Mesothelial cell of epicardium (in vitro differentiated cells): ENCODE results near the gene GBP1. TPM values are rescaled to one million over a fixed set of nuclear protein-coding genes. Genes with fewer than 3 reads are reported as not detected.
"Not testable (repeated sequence)": the region's sequence is repeated elsewhere in the genome, so short reads cannot be mapped to it uniquely, and the experiment has no call there.

Experiments
- DNase-seq, 2 experiments: peaks; one replicate each; pipeline ENCODE4 v3.0.0; 2021; ENCODE audit warnings: low spot score in 2 of 2; ENCODE audit not compliant: unreplicated experiment in 2 of 2
- H3K27ac Mint-ChIP-seq: 2 replicates; pipeline ENCODE4 v1.8.0; 2021; ENCODE audit warnings: mixed read lengths
- H3K27me3 Mint-ChIP-seq: 2 replicates; pipeline ENCODE4 v1.8.0; 2021; ENCODE audit warnings: low read depth, mixed read lengths
- H3K36me3 Mint-ChIP-seq: 2 replicates; pipeline ENCODE4 v1.8.0; 2021; ENCODE audit warnings: mixed read lengths
- H3K4me1 Mint-ChIP-seq: 2 replicates; pipeline ENCODE4 v1.8.0; 2021; ENCODE audit warnings: mixed read lengths
- H3K4me3 Mint-ChIP-seq: 2 replicates; pipeline ENCODE4 v1.8.0; 2021; ENCODE audit warnings: mild to moderate bottlenecking, moderate library complexity, mixed read lengths
- H3K9me3 Mint-ChIP-seq: 2 replicates; pipeline ENCODE4 v1.8.0; 2021; ENCODE audit warnings: mixed read lengths
- CTCF ChIP-seq: fragments of 200-600 bp; sonication (generic); IDR thresholded peaks from one replicate; pipeline ENCODE4 v1.5.0; 2021; ENCODE audit warnings: antibody characterized with exemption; ENCODE audit not compliant: unreplicated experiment
- total RNA-seq: library from RNA; stranded (reverse); gene quantifications from 3 replicates; pipeline ENCODE4 v1.2.1, GENCODE V29; 2021

Gene GBP1
- total RNA-seq, 1 donor from 2014 or later: 55.5 TPM

- DNase-seq: no peak
- Mint-ChIP-seq H3K9me3 (peaks cover 11% of the 10 kb centered on the region), H3K4me1 (peaks cover 41% of the 10 kb centered on the region), H3K4me3 (peak within 1 kb of the TSS; percentile 43), H3K27ac (peak within 1 kb of the TSS; percentile 88), H3K27me3 (no peaks in the 10 kb centered on the region), H3K36me3 (peaks cover 5% of the 10 kb centered on the region)
- TF ChIP-seq CTCF: no peak
These were observed 42.6 kb downstream of the GBP1 start, which contains the start of gene GBP3 for GRCh38 chr1:89022167-89022959. Gene GBP3, minus strand, starts transcription at chr1:89022866. Its CDS starts 2,145 bp downstream, at chr1:89020721.

DNA sequence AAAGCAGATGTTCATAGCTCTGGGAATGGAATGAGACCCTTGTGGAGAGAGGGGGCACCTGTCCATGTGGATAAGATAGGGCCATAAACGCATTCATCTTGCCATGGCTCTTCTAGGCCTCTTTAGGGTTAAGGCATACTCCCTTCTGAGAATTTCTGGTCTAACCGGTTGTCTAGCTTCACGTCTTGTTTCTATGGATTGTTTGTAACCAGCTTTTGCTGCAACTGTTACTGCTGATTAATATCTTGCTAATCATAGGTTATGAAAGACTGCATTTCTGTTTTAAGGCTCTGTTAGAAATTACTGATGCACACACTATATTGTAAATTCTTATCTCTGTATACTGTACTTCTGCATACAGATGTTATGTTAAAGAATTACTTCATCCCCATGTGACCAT, 46.7 kb downstream of the GBP1 start:
- peak overlapping the region; percentile 47 for H3K4me3 Mint-ChIP-seq

DNA sequence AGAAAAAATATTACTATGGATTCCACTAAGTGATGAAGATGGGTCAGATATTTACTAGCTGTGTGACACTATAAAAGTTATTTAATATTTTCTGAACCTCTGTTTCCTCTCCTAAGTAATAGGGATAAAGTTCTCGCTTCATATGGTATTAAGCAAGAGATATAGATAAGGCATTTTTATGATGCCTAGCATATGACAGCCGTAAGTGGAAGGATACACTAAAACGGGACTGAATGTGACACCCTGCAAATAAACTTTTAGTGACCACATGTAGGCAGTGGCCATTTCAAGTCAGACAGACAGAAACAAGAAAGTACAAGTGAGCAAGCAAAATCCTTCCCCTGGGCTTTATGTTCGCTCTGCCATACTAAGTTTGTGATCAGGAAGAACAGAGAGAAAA, 56.5 kb downstream of the GBP1 start:
- no peak for TF ChIP-seq CTCF
- Mint-ChIP-seq H3K4me3 (no peak overlapping the region), H3K27ac (no peak overlapping the region), H3K9me3 (peaks cover 7% of the 10 kb centered on the region), H3K4me1 (no peaks in the 10 kb centered on the region), H3K27me3 (no peaks in the 10 kb centered on the region), H3K36me3 (peaks cover 25% of the 10 kb centered on the region)
- DNase-seq: no peak

More for the DNA sequence above, 46.7 kb downstream of the GBP1 start:
- H3K27me3 Mint-ChIP-seq, H3K9me3 Mint-ChIP-seq, DNase-seq: not testable (repeated sequence)
- Mint-ChIP-seq H3K36me3 (peaks cover 12% of the 10 kb centered on the region), H3K4me1 (peaks cover 45% of the 10 kb centered on the region), H3K27ac (peak overlapping the region; percentile 83)

- Mint-ChIP-seq H3K36me3 (peaks cover 28% of the 10 kb centered on the region), H3K9me3 (peaks cover 12% of the 10 kb centered on the region), H3K4me1 (peaks cover 3% of the 10 kb centered on the region), H3K4me3 (no peak overlapping the region), H3K27ac (no peak overlapping the region), H3K27me3 (no peaks in the 10 kb centered on the region)
- TF ChIP-seq CTCF: no peak
- DNase-seq: no peak
These were observed 59.5 kb downstream of the GBP1 start for GRCh38 chr1:89005286-89006151.

Other genes starting within 250 kb of the GBP1 start
- gene GTF2B, start 173.6 kb downstream of the GBP1 start, total RNA-seq: 20.8 to 24.4 TPM (median 21.7 TPM) in 3 replicates
- gene KYAT3, start 72.6 kb downstream of the GBP1 start, total RNA-seq: 50.6 to 54.2 TPM (median 53.7 TPM) in 3 replicates
- gene RBMXL1, start 72.6 kb downstream of the GBP1 start, total RNA-seq: 19.1 to 20.8 TPM (median 20.1 TPM) in 3 replicates
- 6.4 to 7.2 TPM (median 6.6 TPM) in 3 replicates for gene GBP3, start 42.3 kb downstream of the GBP1 start, total RNA-seq
- 3.8 to 4.4 TPM (median 4.1 TPM) in 3 replicates for gene GBP2, start 60.9 kb upstream of the GBP1 start, total RNA-seq
- gene GBP7, start 110.8 kb upstream of the GBP1 start, total RNA-seq: not detected in 3 replicates
- 4.8 to 6.7 TPM (median 5.5 TPM) in 3 replicates for gene GBP4, start 133.7 kb upstream of the GBP1 start, total RNA-seq
- not detected in 3 replicates for gene GBP5, start 207.7 kb upstream of the GBP1 start, total RNA-seq